Progenitor cell of endocrine pancreas (in vitro differentiated cells): ENCODE results near the gene POGLUT2. TPM values are rescaled to one million over a fixed set of nuclear protein-coding genes. Genes with fewer than 3 reads are reported as not detected.

Experiments used
- DNase-seq: peaks from one replicate; pipeline ENCODE4 v3.0.0; 2021; ENCODE audit warnings: low spot score; ENCODE audit not compliant: unreplicated experiment
- H3K27ac Mint-ChIP-seq: 2 replicates; pipeline ENCODE4 v1.8.0; 2021; ENCODE audit warnings: mild to moderate bottlenecking, moderate library complexity, mixed read lengths
- H3K27me3 Mint-ChIP-seq: 2 replicates; pipeline ENCODE4 v1.8.0; 2021; ENCODE audit warnings: mixed read lengths
- H3K36me3 Mint-ChIP-seq: 2 replicates; pipeline ENCODE4 v1.8.0; 2022; ENCODE audit warnings: mixed read lengths; ENCODE audit not compliant: insufficient read depth
- H3K4me1 Mint-ChIP-seq: 2 replicates; pipeline ENCODE4 v1.8.0; 2021; ENCODE audit warnings: low read depth, mixed read lengths
- H3K4me3 Mint-ChIP-seq: 2 replicates; pipeline ENCODE4 v1.8.0; 2021; ENCODE audit warnings: low read depth, mild to moderate bottlenecking, moderate library complexity, mixed read lengths
- H3K9me3 Mint-ChIP-seq: 2 replicates; pipeline ENCODE4 v1.8.0; 2021; ENCODE audit warnings: low read depth, mixed read lengths
- total RNA-seq: library from RNA; stranded (reverse); gene quantifications from 2 replicates; pipeline ENCODE4 v1.2.1, GENCODE V29; 2021
- TF ChIP-seq, protein P1 (sequence below): fragments of 200-600 bp; sonication (generic); IDR thresholded peaks from one replicate; pipeline ENCODE4 v1.5.0; 2021; ENCODE audit warnings: antibody characterized with exemption, mild to moderate bottlenecking; ENCODE audit not compliant: unreplicated experiment

POGLUT2 gene
- total RNA-seq, 1 donor from 2014 or later: 20.2 TPM

- Mint-ChIP-seq H3K9me3 (no peaks in the 10 kb centered on the region), H3K4me3 (peak overlapping the region; percentile 94), H3K4me1 (peaks cover 12% of the 10 kb centered on the region), H3K27ac (peak overlapping the region; percentile 97), H3K27me3 (no peaks in the 10 kb centered on the region), H3K36me3 (no peaks in the 10 kb centered on the region)
- TF ChIP-seq, protein P1, sequence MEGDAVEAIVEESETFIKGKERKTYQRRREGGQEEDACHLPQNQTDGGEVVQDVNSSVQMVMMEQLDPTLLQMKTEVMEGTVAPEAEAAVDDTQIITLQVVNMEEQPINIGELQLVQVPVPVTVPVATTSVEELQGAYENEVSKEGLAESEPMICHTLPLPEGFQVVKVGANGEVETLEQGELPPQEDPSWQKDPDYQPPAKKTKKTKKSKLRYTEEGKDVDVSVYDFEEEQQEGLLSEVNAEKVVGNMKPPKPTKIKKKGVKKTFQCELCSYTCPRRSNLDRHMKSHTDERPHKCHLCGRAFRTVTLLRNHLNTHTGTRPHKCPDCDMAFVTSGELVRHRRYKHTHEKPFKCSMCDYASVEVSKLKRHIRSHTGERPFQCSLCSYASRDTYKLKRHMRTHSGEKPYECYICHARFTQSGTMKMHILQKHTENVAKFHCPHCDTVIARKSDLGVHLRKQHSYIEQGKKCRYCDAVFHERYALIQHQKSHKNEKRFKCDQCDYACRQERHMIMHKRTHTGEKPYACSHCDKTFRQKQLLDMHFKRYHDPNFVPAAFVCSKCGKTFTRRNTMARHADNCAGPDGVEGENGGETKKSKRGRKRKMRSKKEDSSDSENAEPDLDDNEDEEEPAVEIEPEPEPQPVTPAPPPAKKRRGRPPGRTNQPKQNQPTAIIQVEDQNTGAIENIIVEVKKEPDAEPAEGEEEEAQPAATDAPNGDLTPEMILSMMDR: no peak
- DNase-seq: no peak
These were observed 46.5 kb upstream of the POGLUT2 start for GRCh38 chr13:102845289-102845629.

- Mint-ChIP-seq H3K36me3 (peaks cover 11% of the 10 kb centered on the region), H3K4me3 (no peak overlapping the region), H3K27ac (no peak overlapping the region), H3K4me1 (no peaks in the 10 kb centered on the region), H3K9me3 (no peaks in the 10 kb centered on the region), H3K27me3 (no peaks in the 10 kb centered on the region)
- TF ChIP-seq, protein P1: no peak
- no peak for DNase-seq
These were observed 40.7 kb upstream of the POGLUT2 start for GRCh38 chr13:102839462-102839861.

- H3K36me3 Mint-ChIP-seq: peaks cover 13% of the 10 kb centered on the region
- H3K27ac Mint-ChIP-seq: no peak overlapping the region
- TF ChIP-seq, protein P1: no peak
- H3K27me3 Mint-ChIP-seq: no peaks in the 10 kb centered on the region
- no peaks in the 10 kb centered on the region for H3K4me1 Mint-ChIP-seq
- DNase-seq: no peak
- no peaks in the 10 kb centered on the region for H3K9me3 Mint-ChIP-seq
- H3K4me3 Mint-ChIP-seq: no peak overlapping the region
These were observed 40.2 kb upstream of the POGLUT2 start for GRCh38 chr13:102838982-102839381.

DNA sequence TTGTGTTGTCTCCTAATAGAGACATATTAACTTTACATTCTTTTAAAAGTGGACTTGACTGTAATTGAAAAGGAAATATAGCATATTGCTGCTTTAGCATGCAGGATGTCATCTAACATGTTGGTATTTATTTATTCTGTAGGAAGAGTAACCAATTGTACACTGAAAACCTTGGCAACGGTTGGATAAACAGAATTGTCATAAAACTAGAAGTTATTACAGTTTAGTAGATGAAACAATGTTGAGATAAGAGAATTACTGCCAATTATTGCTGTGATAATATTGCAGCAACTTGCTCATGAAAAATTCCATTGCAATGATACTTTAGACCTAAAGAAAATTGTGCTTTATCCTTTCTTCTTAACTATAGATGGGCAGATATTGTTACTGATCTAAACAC is 39.5 kb upstream of the POGLUT2 start:
- Mint-ChIP-seq H3K27ac (no peak overlapping the region), H3K4me3 (no peak overlapping the region), H3K36me3 (peaks cover 13% of the 10 kb centered on the region), H3K27me3 (no peaks in the 10 kb centered on the region), H3K4me1 (no peaks in the 10 kb centered on the region), H3K9me3 (no peaks in the 10 kb centered on the region)
- TF ChIP-seq, protein P1: no peak
- no peak for DNase-seq

DNA sequence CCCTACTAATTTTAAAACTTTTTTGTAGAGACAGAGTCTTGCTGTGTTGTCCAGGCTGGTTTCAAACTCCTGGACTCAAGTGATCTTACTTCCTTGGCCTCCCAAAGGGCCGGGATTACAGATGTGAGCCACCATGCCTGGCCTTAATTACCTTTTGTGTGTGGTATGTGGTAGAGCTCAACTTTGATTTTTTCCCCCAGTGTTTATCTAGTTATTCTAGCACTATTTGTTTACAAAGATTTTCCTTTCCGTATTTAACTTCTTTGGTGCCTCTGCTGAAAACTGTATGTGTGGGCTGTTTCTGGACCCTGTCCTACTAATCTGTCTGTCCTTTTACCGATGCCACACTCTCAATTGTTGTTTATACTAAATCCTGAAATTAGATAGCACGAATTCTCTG is 37.7 kb upstream of the POGLUT2 start:
- H3K36me3 Mint-ChIP-seq: peaks cover 13% of the 10 kb centered on the region
- no peak overlapping the region for H3K27ac Mint-ChIP-seq
- no peaks in the 10 kb centered on the region for H3K27me3 Mint-ChIP-seq
- TF ChIP-seq, protein P1: no peak
- no peak for DNase-seq
- H3K4me3 Mint-ChIP-seq: no peak overlapping the region
- no peaks in the 10 kb centered on the region for H3K9me3 Mint-ChIP-seq
- H3K4me1 Mint-ChIP-seq: no peaks in the 10 kb centered on the region

DNA sequence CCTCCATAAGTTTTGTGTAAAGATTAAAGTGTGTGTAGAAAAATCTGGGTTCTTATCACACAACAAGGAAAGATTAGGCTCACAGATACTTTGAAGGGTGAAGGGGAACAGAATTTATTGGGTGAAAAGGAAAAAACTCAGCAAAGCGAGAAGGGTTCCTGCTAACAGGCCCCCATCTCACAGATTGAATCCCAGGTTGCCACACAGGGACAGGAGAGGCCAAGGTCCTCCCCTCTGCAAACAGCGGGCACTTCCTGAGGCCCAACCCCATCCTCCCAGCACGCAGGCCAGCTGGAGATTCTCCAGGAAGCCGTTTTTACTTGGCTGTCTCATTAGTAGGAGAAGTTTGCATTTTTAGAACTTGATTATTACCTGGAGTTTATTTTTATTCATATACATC is 31.9 kb upstream of the POGLUT2 start:
- Mint-ChIP-seq H3K4me1 (no peaks in the 10 kb centered on the region), H3K27ac (no peak overlapping the region), H3K9me3 (no peaks in the 10 kb centered on the region), H3K27me3 (no peaks in the 10 kb centered on the region), H3K4me3 (no peak overlapping the region), H3K36me3 (peaks cover 4% of the 10 kb centered on the region)
- TF ChIP-seq, protein P1: no peak
- no peak for DNase-seq
